GM12878 (cell line): ENCODE measurements around the gene TIMP2. TPM values are rescaled to one million over a fixed set of nuclear protein-coding genes. Genes with fewer than 3 reads are reported as not detected.

ENCODE experiments used
- ATAC-seq: fragments of 200-7000 bp; cut with Tn5 transposase; 3 replicates; pipeline ENCODE4 v1.9.1; 2020; ENCODE audit warnings: mild to moderate bottlenecking, moderate library complexity
- BruUV-seq: library from RNA; stranded (reverse); fragments of 400-500 nt; replicated peaks from 2 replicates; lab custom pipeline; 2021; lab: Mats Ljungman, UMichigan
- CTCF ChIA-PET: fragments of 300-600 bp; sonication (Branson Sonifier 250); formaldehyde crosslinking; extraction: SDS; loops from one replicate; lab custom pipeline; 2021; ENCODE audit warnings: inconsistent platforms; lab: Yijun Ruan, JAX
- POLR2A ChIA-PET: fragments of 350-600 bp; formaldehyde crosslinking; extraction: SDS; loops from one replicate; lab custom pipeline; 2021; ENCODE audit warnings: inconsistent platforms; lab: Charles Lee
- RAD21 ChIA-PET: fragments of 300-600 bp; sonication (Branson Sonifier 250); formaldehyde crosslinking; loops from one replicate; lab custom pipeline; 2023; ENCODE audit warnings: antibody characterized with exemption; ENCODE audit not compliant: unreplicated experiment; lab: Charles Lee
- SMC1A ChIA-PET: fragments of 300-600 bp; sonication (Branson Sonifier 250); formaldehyde crosslinking; loops from one replicate; lab custom pipeline; 2023; ENCODE audit not compliant: unreplicated experiment, uncharacterized antibody; lab: Charles Lee
- DNase-seq: peaks from one replicate; pipeline ENCODE4 v3.0.0-alpha.2; 2011; ENCODE audit warnings: low read depth, low spot score
- FAIRE-seq: peaks from 3 replicates; lab custom pipeline; 2011; peaks lifted over from hg19 to GRCh38; lab: Jason Lieb, UNC
- H2AFZ ChIP-seq: 2 replicates; pipeline ENCODE4 v1.6.0; 2011; ENCODE audit warnings: low read depth, low read length, control low read depth; ENCODE audit not compliant: control insufficient read depth
- H3K27ac ChIP-seq: 2 replicates; pipeline ENCODE4 v1.5.1; 2011; ENCODE audit warnings: control low read depth; ENCODE audit not compliant: control insufficient read depth, insufficient read depth
- H3K27me3 ChIP-seq, 2 experiments: replicated peaks in 1 of 2; 2 replicates each; pipeline versions ENCODE4 v1.6.0 to v1.6.1; 2011; ENCODE audit warnings: low read length in 1 of 2; ENCODE audit not compliant: control insufficient read depth in 2 of 2, insufficient read depth in 2 of 2
- H3K36me3 ChIP-seq, 2 experiments: 2 replicates each; pipeline ENCODE4 v1.5.1; 2011; ENCODE audit warnings: low read length in 1 of 2; ENCODE audit not compliant: control insufficient read depth in 2 of 2, insufficient read depth in 2 of 2
- H3K4me1 ChIP-seq: 2 replicates; pipeline ENCODE4 v1.6.1; 2011; ENCODE audit warnings: mild to moderate bottlenecking, low read length, moderate library complexity, mixed read lengths; ENCODE audit not compliant: control insufficient read depth, insufficient read depth
- H3K4me2 ChIP-seq: 2 replicates; pipeline ENCODE4 v1.6.0; 2011; ENCODE audit warnings: control low read depth; ENCODE audit not compliant: control insufficient read depth, insufficient read depth
- H3K4me3 ChIP-seq: fragments of 200-600 bp; sonication (generic); 2 replicates; pipeline ENCODE4 v1.5.1; 2016
- H3K79me2 ChIP-seq: 2 replicates; pipeline ENCODE4 v1.6.0; 2011; ENCODE audit warnings: low read length; ENCODE audit not compliant: control insufficient read depth, insufficient read depth
- H3K9ac ChIP-seq: 2 replicates; pipeline ENCODE4 v1.8.0; 2011; ENCODE audit warnings: low read length, control low read depth, mixed read lengths; ENCODE audit not compliant: control insufficient read depth, insufficient read depth
- H3K9me3 ChIP-seq: replicated peaks from 3 replicates; pipeline ENCODE4 v1.5.1; 2011; ENCODE audit warnings: mild to moderate bottlenecking, low read length; ENCODE audit not compliant: control insufficient read depth, insufficient read depth
- H4K20me1 ChIP-seq: 2 replicates; pipeline ENCODE4 v1.6.0; 2011; ENCODE audit not compliant: control insufficient read depth, insufficient read depth
- ATF7 ChIP-seq: fragments of 450-650 bp; IDR thresholded peaks from 2 replicates; pipeline ENCODE4 v1.6.1; 2016; ENCODE audit warnings: low read depth, mild to moderate bottlenecking
- FOXK2 ChIP-seq: fragments of 450-650 bp; IDR thresholded peaks from 2 replicates; pipeline ENCODE4 v1.6.1; 2017; ENCODE audit warnings: mild to moderate bottlenecking, moderate library complexity
- GABPA ChIP-seq: IDR thresholded peaks from 2 replicates; pipeline ENCODE4 v1.6.1; 2014; ENCODE audit warnings: antibody characterized with exemption, low read depth, mild to moderate bottlenecking, inconsistent platforms
- HDGF ChIP-seq: fragments of 450-650 bp; IDR thresholded peaks from 2 replicates; pipeline ENCODE4 v1.6.1; 2016; ENCODE audit warnings: antibody characterized with exemption
- HSF1 ChIP-seq: fragments of 150-350 bp; IDR thresholded peaks from 2 replicates; pipeline ENCODE4 v1.6.1; 2014; ENCODE audit warnings: mild to moderate bottlenecking, low read depth, low read length
- IKZF2 ChIP-seq, 2 experiments: fragments of 450-650 bp; IDR thresholded peaks; 2 replicates each; pipeline ENCODE4 v1.6.1; 2017; ENCODE audit warnings: mild to moderate bottlenecking in 2 of 2, moderate library complexity in 2 of 2
- KLF5 ChIP-seq: fragments of 450-650 bp; IDR thresholded peaks from 2 replicates; pipeline ENCODE4 v1.6.1; 2014; ENCODE audit warnings: mild to moderate bottlenecking; ENCODE audit not compliant: partially characterized antibody
- POLR2A ChIP-seq: IDR thresholded peaks from 2 replicates; pipeline ENCODE4 v1.6.1; 2011; ENCODE audit warnings: low read depth, mild to moderate bottlenecking, low read length
- RAD51 ChIP-seq: fragments of 450-650 bp; IDR thresholded peaks from 2 replicates; pipeline ENCODE4 v1.6.1; 2016; ENCODE audit warnings: moderate library complexity, mild to moderate bottlenecking, inconsistent platforms
- RUNX3 ChIP-seq: IDR thresholded peaks from 2 replicates; pipeline ENCODE4 v1.6.1; 2012; ENCODE audit warnings: low read length, inconsistent platforms
- SPI1 ChIP-seq: IDR thresholded peaks from 2 replicates; pipeline ENCODE4 v1.6.1; 2011; ENCODE audit warnings: low read depth, mild to moderate bottlenecking, low read length, moderate library complexity, borderline replicate concordance; ENCODE audit not compliant: insufficient read depth
- SREBF2 ChIP-seq: IDR thresholded peaks from 2 replicates; pipeline ENCODE4 v1.6.1; 2012; ENCODE audit warnings: mild to moderate bottlenecking, low read length
- TCF3 ChIP-seq: IDR thresholded peaks from 2 replicates; pipeline ENCODE4 v1.6.1; 2012; ENCODE audit warnings: low read depth, mild to moderate bottlenecking, low read length, borderline replicate concordance; ENCODE audit not compliant: insufficient read depth
- USF1 ChIP-seq: IDR thresholded peaks from 2 replicates; pipeline ENCODE4 v1.6.1; 2011; ENCODE audit warnings: borderline replicate concordance, low read depth, mild to moderate bottlenecking, moderate library complexity, mixed read lengths, low read length; ENCODE audit not compliant: insufficient read depth; ENCODE audit errors: extremely low read length
- ZBED1 ChIP-seq: IDR thresholded peaks from 2 replicates; pipeline ENCODE4 v1.6.1; 2016; ENCODE audit warnings: borderline replicate concordance
- ZNF274 ChIP-seq: IDR thresholded peaks from one replicate; pipeline ENCODE4 v1.8.0; 2011; ENCODE audit not compliant: insufficient read length, insufficient read depth
- ZNF384 ChIP-seq: IDR thresholded peaks from 2 replicates; pipeline ENCODE4 v1.6.1; 2012; ENCODE audit warnings: low read depth, mild to moderate bottlenecking, low read length, improper control_type of control experiment, borderline replicate concordance
- WGBS: methylation state at CpG from one replicate; pipeline ENCODE4 v1.1.6; 2016; ENCODE audit warnings: low lambda C conversion rate; ENCODE audit not compliant: insufficient replicate concordance, insufficient coverage; ENCODE audit errors: missing lambda C conversion rate; 5-methylcytosine and 5-hydroxymethylcytosine counted together
- in situ Hi-C: fragments of 300-500 bp; cut with MboI; formaldehyde crosslinking; loops from 9 replicates; pipeline ENCODE4 v1.14.3; 2018; ENCODE audit warnings: mixed read lengths
- intact Hi-C: fragments of 100-400 bp; cut with micrococcal nuclease; formaldehyde crosslinking; loops from one replicate; pipeline ENCODE4 v1.14.2; 2022; ENCODE audit not compliant: unreplicated experiment
- polyA plus RNA-seq, 11 experiments: library from polyadenylated mRNA; depleted of rRNA in 4 of 11; unstranded in 6 of 11; stranded (reverse) in 5 of 11; fragments of >200 nt; fragmentation: Nextera tagmentation in 4 of 11; fragmentation: Illumina TruSeq in 1 of 11; extraction: Ambion mirVana in 4 of 11; extraction: Trizol in 1 of 11; gene quantifications; 1 replicate in 1 of 11; 2 replicates in 10 of 11; pipeline versions ENCODE4 v1.2.1 to v1.2.3, GENCODE V29; 2011 to 2016; ENCODE audit warnings: inconsistent platforms in 2 of 11, missing spikeins in 2 of 11, low read depth in 1 of 11
- total RNA-seq, 4 experiments: library from RNA; depleted of rRNA in 3 of 4; stranded (reverse); fragments of >200 nt in 3 of 4; fragmentation: Illumina TruSeq in 1 of 4; extraction: Trizol in 1 of 4; gene quantifications; 2 replicates each; pipeline versions ENCODE4 v1.2.1 to v1.2.3, GENCODE V29; 2013 to 2021
- TF ChIP-seq, protein P1 (sequence below): IDR thresholded peaks from 2 replicates; pipeline ENCODE4 v1.6.1; 2011; ENCODE audit warnings: low read depth, mild to moderate bottlenecking, low read length, moderate library complexity, borderline replicate concordance; ENCODE audit errors: extremely low read depth

The TIMP2 gene
- total and polyA plus RNA-seq, 10 of the 15 experiments (the other 5 are each of a cell fraction or from before 2014, with no cell fraction given), result 0.03 to 0.41 (median 0.04) TPM; not detected in 7

DNA sequence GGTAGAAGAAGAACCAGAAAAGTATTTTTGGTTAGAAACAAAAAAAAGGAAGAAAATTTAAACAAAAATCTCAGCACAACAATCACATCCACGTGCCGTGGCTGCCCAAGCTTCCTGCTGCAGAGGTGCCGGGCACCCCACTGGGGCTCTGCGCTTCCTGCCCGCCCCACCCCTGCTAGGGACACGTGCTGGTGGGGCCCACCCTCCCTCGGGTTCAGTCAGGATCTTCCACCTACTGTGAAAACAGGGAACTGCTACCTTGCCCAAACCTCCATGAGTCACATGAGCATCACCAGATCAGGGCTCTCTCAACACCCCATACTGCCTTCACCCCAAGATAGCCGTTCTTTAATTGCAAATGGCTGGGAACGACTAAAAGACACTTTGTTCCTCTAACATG lies 118.7 kb downstream of the TIMP2 start:
- Histone ChIP-seq H3K4me2 (no peak overlapping the region), H2AFZ (no peak overlapping the region), H3K4me3 (no peak overlapping the region), H3K27me3 (no peaks in the 10 kb centered on the region), H3K27ac (no peak overlapping the region), H3K36me3 (peaks cover 38 to 40% of the 10 kb centered on the region in 2 experiments), H3K4me1 (no peaks in the 10 kb centered on the region), H3K9me3 (no peaks in the 10 kb centered on the region), H4K20me1 (no peaks in the 10 kb centered on the region), H3K79me2 (no peaks in the 10 kb centered on the region), H3K9ac (no peak overlapping the region)
- ATAC-seq (peak; percentile 53), FAIRE-seq (no peak), DNase-seq (no peak)
- ChIA-PET POLR2A (no interaction called here), RAD21 (no interaction called here), SMC1A (no interaction called here), CTCF (interaction anchor here (0.7 kb wide), 1 partner anchor 99 kb away, joined by 3 read pairs; no protein-coding TSS in a partner anchor)
- BruUV-seq, result no TSS peak
- WGBS, result 54% methylated on average over 9 of the region's 9 CpGs
- intact Hi-C loops (no loop called here), in situ Hi-C loops (no loop called here)
- TF ChIP-seq SPI1 (0 out of 2 replicates have a peak, but pooled peaks have one; percentile 5), RAD51 (no peak), SREBF2 (no peak), USF1 (peak; percentile 29)

- in situ Hi-C loops (no loop called here), intact Hi-C loops (no loop called here)
- Histone ChIP-seq H3K4me2 (no peak overlapping the region), H3K27me3 (no peaks in the 10 kb centered on the region), H3K27ac (no peak overlapping the region), H3K79me2 (no peaks in the 10 kb centered on the region), H3K4me1 (no peaks in the 10 kb centered on the region), H3K9ac (no peak overlapping the region), H3K9me3 (no peaks in the 10 kb centered on the region), H3K36me3 (peaks cover 34 to 41% of the 10 kb centered on the region in 2 experiments), H4K20me1 (no peaks in the 10 kb centered on the region), H3K4me3 (no peak overlapping the region), H2AFZ (no peak overlapping the region)
- no peak; the same call in 2 of the 3 replicates for ATAC-seq
- ChIA-PET RAD21 (no interaction called here), CTCF (no interaction called here), POLR2A (no interaction called here), SMC1A (no interaction called here)
- no peak for DNase-seq
- 52% methylated on average over 14 of the region's 14 CpGs for WGBS
- BruUV-seq, result no TSS peak
- FAIRE-seq, result no peak
- TF ChIP-seq ATF7 (no peak), RUNX3 (no peak), HSF1 (no peak), GABPA (no peak), FOXK2 (no peak), SREBF2 (no peak), HDGF (no peak), ZNF274 (no peak), ZBED1 (no peak), KLF5 (no peak), TCF3 (no peak), IKZF2 (IDR thresholded peaks at IDR 0.05) (no peak), POLR2A (no peak), ZNF384 (no peak)
- TF ChIP-seq, protein P1, sequence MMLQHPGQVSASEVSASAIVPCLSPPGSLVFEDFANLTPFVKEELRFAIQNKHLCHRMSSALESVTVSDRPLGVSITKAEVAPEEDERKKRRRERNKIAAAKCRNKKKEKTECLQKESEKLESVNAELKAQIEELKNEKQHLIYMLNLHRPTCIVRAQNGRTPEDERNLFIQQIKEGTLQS, result no peak
Measured at GRCh38 chr17:78805301-78805700, 119.9 kb downstream of the TIMP2 start.
